GM19455 (cell line): Measurements from ENCODE around the gene NELFA.
"Not testable (repeated sequence)": the region's sequence is repeated elsewhere in the genome, so short reads cannot be mapped to it uniquely, and the experiment has no call there.

Experiments
- ATAC-seq: cut with Tn5 transposase; IDR thresholded peaks from one replicate; pipeline ENCODE4 v1.9.1; 2021; ENCODE audit not compliant: unreplicated experiment

The NELFA gene

GRCh38 chr4:2040391-2041238 lies 31.8 kb upstream of the NELFA start:
- ATAC-seq, result no peak

DNA sequence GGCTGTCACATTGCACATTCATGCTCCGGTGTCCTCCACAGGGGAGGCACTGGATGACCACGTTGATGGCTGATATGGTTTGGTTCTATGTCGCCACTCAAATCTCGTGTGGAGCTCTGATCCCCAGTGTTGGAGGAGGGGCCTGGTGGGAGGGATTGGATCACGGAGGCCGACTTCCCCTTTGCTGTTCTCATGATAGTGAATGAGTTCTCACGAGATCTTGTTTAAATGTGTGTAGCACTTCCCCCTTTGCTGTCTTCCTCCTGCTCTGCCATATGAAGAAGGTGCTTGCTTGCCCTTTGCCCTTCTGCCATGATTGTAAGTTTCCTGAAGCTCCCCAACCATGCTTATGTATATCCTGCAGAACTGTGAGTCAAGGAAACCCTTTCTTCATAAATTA lies 28.1 kb upstream of the NELFA start:
- no peak for ATAC-seq

DNA sequence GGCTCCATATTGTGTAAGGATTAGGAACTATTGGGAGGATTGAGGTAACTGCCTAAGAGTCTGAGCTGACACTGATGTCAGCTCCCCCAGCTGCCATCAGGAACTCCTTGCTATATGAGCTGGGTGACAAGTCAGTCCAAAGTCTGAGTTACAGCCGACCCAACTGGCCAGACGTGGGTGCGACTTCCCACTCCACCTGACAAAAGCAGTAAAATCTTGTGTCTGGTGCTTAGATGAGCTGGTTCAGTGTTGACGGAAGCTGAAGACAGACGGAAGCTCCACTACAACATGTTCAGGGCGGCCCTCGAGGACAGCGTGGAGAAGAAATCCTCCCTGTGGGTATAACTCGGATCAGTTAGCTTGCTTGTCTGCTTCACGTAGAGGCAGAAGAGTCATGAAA lies 27.6 kb upstream of the NELFA start:
- no peak for ATAC-seq

DNA sequence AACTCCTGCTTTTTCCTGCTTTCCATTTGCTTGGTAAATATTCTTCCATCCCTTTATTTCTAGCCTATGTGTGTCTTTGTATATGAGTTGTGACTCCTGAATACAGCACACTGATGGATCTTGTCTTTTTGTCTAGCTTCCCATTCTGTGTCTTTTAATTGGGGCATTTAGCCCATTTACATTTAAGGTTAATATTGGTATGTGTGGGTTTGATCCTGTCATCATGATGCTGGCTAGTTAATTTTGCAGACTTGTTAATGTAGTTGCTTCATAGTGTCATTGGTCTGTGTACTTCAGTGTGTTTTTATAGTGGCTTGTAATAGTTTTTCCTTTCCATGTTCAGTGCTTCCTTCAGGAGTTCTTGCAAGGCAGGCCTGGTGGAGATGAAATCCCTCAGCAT lies 22.4 kb upstream of the NELFA start:
- ATAC-seq, result not testable (repeated sequence)

DNA sequence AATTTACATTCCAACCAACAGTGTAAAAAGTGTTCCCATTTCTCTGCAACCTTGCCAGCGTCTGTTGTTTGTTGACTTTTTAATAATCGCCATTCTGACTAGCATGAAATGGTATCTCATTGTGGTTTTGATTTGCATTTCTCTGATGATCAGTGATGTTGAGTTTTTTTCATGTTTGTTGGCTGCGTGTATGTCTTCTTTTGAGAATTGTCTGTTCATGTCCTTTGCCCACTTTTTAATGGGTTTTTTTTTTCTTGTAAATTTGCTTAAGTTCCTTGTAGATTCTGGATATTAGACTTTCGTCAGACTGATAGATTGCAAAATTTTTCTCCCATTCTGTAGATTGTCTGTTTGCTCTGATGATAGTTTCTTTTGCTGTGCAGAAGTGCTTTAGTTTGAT lies 18.3 kb upstream of the NELFA start:
- ATAC-seq, result not testable (repeated sequence)

DNA sequence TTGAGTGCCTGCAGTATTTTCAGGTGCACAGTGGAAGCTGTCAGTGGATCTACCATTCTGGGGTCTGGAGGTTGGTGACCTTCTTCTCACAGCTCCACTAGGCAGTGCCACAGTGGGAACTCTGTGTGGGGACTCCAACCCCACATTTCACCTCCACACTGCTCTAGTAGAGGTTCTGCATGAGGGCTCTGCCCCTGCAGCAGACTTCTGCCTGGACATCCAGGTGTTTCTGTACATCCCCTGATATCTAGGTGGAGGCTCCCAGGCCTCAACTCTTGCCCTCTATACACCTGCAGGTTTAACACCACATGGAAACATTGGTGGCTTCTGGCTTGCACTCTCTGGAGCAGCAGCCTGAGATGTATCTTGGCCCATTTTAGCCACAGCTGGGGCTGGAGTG lies 17.0 kb upstream of the NELFA start:
- no peak for ATAC-seq

DNA sequence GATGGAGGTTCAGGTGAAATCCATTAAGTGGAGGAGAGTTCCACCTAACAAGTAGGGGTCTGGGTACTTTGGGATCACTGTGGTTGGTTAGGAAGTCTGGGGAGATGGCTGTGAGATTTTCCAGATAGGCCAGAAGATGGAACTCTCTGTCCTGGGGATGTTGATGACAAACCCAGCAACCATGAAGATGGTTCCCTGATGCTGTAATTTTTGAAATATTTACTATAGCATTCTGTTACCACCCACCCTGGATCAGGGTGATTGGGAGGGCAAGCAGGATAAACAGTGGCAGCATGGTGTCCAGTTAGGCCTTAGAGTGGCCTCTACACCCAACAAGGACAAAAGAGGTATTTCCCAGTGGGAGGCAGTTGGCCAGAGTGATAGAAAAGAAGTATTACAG lies 15.9 kb upstream of the NELFA start:
- no peak for ATAC-seq

- not testable (repeated sequence) for ATAC-seq
Measured at GRCh38 chr4:2021358-2022018, 12.7 kb upstream of the NELFA start.

DNA sequence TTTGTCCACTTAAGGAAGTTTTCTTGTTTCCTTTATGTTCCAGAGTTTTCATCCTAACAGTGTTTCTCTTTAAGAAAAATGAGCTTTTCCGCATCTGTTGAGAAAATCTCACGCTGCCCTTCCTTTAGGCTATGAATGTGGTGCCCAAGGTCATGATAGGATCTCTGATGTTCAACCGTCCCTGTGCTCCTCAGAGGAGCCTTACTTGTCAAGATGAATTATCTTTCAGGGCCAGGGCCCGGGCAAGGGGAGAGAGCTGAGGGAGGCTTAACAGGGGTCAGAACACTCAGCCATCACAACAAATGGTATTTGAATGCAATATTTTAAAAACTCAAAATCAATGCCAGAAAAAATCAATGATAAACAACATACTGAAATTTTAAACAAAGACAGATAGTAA lies 6.2 kb upstream of the NELFA start:
- ATAC-seq, result no peak

GRCh38 chr4:2011583-2011982 lies 2.8 kb upstream of the NELFA start:
- no peak for ATAC-seq

- ATAC-seq, result no peak
Measured at GRCh38 chr4:2009651-2010233, 968 bp upstream of the NELFA start.

- peak; percentile 7 for ATAC-seq
Measured at GRCh38 chr4:2008671-2008920, 178 bp downstream of the NELFA start.

DNA sequence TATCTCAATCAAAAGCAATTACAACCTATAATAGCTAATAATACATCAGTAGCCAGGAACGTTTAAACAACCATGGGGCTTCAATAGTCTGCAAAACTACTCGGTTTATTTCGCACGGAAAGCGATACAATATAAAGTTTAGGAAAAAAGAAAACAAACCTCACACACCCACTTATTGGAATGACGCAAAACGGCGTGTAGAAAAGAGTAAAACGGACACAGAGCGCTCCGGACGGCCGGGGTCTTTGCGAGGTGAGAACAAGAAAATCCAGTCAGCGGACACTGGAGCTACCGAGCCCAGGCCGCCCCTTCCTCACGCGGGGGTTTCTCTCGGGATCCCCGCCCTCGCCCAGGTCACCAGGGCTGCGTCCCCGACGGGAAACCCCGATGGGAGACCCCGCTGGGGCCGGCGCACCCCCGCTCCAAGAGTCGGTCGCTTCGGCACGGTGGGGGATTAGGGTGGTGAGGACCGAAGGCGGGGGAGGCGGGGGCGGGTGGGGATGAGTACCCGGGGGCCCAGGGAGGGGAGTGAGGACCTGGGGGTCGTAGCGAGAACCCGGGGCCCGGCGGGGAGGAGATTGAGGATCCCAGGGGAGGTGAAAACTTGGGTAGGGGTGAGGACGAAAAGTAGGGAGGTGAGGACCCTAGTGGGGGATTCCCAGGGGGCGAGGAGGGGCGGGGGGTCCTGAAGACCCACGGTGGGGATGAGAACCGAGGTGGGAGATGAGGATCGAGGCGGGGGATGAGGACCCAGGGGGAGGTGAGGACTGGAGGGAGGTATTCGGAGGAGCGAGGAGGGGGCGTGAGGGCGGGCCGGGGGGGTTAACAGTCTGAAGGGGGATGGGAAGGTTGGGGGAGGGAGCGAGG lies 737 bp downstream of the NELFA start:
- ATAC-seq, result no peak

DNA sequence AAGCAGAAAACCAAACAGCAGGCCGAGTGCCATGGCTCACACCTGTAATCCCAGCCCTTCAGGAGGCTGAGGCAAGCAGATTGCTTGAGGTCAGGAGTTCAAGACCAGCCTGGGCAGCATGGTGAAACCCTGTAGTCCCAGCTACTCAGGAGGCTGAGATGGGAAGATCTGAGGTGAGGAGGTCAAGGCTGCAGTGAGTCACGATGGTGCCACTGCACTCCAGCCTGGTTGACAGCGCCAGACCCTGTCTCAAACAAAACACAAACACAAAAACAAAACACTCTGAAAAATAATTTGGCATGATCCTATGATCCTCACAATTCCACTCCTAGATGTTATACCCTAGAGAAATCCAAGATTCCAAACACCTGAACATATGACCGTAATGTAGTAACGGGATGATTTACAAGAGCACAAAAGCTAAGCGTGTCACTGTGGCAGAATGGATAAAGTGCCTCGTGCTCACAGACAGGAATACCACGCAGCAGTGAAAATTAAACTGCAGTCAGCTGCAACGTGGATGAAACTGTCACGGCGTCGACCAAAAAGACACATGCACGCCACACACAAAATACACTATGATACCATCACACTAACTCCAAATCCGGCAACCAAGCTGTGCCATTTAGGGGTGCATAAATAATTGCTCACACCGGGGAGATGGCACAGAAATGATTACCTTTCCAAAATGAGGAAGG lies 1.7 kb downstream of the NELFA start:
- ATAC-seq, result no peak

- no peak for ATAC-seq
Measured at GRCh38 chr4:2006367-2006766, 2.4 kb downstream of the NELFA start.

DNA sequence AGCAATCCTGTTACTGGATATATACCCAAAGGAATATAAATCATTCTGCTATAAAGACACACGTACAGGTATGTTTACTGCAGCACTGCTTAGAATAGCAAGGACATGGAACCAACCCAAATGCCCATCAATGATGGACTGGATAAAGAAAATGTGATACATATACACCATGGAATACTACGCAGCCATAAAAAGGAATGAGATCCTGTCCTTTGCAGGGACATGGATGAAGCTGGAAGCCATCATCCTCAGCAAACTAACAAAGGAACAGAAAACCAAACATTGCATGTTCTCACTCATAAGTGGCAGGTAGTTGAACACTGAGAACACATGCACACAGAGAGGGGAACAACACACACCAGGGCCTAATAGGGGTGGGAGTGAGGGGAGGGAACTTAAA lies 5.4 kb downstream of the NELFA start:
- not testable (repeated sequence) for ATAC-seq

- ATAC-seq, result not testable (repeated sequence)
Measured at GRCh38 chr4:1999308-1999707, 9.5 kb downstream of the NELFA start.

DNA sequence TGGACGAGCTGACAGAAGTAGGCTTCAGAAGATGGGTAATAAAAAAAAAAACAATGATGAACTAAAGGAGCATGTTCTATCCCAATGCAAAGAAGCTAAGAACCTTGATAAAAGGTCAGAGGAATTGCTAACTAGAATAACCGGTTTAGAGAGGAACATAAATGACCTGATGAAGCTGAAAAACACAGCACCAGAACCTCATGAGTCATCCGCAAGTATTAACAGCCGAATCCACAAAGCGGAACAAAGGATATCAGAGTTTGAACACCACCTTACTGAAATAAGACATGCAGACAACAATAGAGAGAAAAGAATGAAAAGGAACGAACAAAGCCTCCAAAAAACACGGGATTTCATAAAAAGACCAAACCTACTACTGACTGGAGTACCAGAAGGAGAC lies 10.5 kb downstream of the NELFA start:
- ATAC-seq, result no peak

DNA sequence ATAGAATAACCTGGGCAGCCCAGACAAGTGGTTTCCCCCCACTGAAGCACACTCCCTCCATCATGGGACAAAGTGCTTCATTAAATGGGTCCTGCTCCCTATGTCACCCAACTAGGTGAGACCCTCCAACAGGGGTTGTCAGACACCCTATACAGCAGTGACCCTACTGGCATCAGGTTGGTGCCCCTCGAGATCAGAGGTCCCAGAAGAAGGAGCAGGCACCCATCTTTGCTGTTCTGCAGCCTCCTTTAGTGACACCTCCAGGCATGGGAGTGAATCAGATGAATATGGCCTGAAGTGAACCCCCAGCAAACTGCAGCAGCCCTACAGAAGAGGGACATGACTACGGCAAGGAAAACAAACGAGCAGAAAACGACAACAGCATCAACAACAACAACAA lies 11.1 kb downstream of the NELFA start:
- ATAC-seq, result no peak

DNA sequence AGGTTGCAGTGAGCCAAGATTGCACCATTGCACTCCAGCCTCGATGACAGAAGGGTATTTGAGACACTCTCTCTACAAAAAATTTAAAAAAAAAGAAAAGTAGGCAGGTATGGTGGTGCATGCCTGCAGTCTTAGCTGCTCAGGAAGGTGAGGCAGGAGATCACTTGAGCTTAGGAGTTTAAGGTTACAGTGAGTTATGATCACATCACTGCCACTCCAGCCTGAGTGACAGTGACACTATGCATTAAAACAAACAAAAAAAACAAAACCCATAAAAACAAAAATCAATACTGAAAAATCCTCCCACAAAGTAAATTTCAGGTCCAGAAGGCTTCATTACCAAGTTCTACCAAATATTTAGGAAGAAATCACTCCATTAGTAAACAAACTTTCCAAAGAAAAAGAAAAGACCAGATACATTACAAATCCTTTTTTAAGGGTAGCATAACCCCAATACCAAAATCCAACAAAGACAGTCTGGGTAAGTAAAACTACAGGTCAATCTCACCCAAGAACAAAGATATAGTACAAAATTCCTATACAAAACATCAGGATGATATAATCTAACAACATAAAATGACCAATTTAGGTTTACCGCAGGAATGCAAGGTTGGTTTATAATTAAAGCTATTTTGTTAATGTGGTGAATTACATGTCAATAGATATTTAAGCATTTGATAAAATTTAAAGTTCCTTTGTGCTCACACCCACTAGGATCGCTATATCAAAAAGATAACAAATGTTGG lies 11.7 kb downstream of the NELFA start:
- no peak for ATAC-seq
